CD4-positive, CD25-positive, alpha-beta regulatory T cell (primary cell): ENCODE measurements around the gene MAPK8IP1. TPM values are rescaled to one million over a fixed set of nuclear protein-coding genes. Genes with fewer than 3 reads are reported as not detected.

Experiments used
- ATAC-seq, 2 donors: fragments of 150-1000 bp; cut with Tn5 transposase; one replicate each; pipeline ENCODE4 v1.10.0; 2021; ENCODE audit warnings: low read depth in 2 of 2, moderate number of reproducible peaks in 2 of 2, moderate library complexity in 1 of 2
- DNase-seq, 3 donors: peaks; one replicate each; pipeline versions ENCODE4 v3.0.0 to v3.0.0-alpha.2; 2012 to 2022; ENCODE audit warnings: mixed read lengths in 1 of 3
- H3K27ac ChIP-seq: one replicate; pipeline ENCODE4 v1.7.0; 2013; ENCODE audit warnings: mild to moderate bottlenecking, low read length; ENCODE audit not compliant: insufficient read depth, poor library complexity, severe bottlenecking
- H3K27me3 ChIP-seq: one replicate; pipeline ENCODE4 v1.7.0; 2013; ENCODE audit warnings: low read length; ENCODE audit not compliant: control insufficient read depth, insufficient read depth
- H3K36me3 ChIP-seq: one replicate; pipeline ENCODE4 v1.7.0; 2013; ENCODE audit warnings: mild to moderate bottlenecking, low read length, moderate library complexity; ENCODE audit not compliant: control insufficient read depth, insufficient read depth
- H3K4me1 ChIP-seq: 2 replicates; pipeline ENCODE4 v1.7.0; 2013; ENCODE audit warnings: mild to moderate bottlenecking, low read length; ENCODE audit not compliant: insufficient read depth, control insufficient read depth, poor library complexity, severe bottlenecking
- H3K4me3 ChIP-seq: one replicate; pipeline ENCODE4 v1.7.0; 2013; ENCODE audit warnings: low read depth, mild to moderate bottlenecking, low read length, moderate library complexity
- H3K9me3 ChIP-seq, 2 experiments: 1 replicate in 1 of 2; 2 replicates in 1 of 2; pipeline ENCODE4 v1.7.0; 2013; ENCODE audit warnings: low read length in 2 of 2, mild to moderate bottlenecking in 1 of 2, moderate library complexity in 1 of 2; ENCODE audit not compliant: control insufficient read depth in 2 of 2
- H3K27ac Mint-ChIP-seq, 3 donors: one replicate each; pipeline ENCODE4 v1.8.0; 2020 to 2022; ENCODE audit warnings: mild to moderate bottlenecking in 3 of 3, mixed read lengths in 3 of 3, moderate library complexity in 2 of 3
- H3K27me3 Mint-ChIP-seq: one replicate; pipeline ENCODE4 v1.8.0; 2022; ENCODE audit warnings: mild to moderate bottlenecking, mixed read lengths
- H3K36me3 Mint-ChIP-seq: one replicate; pipeline ENCODE4 v1.8.0; 2020; ENCODE audit warnings: mixed read lengths
- H3K4me1 Mint-ChIP-seq, 4 donors: one replicate each; pipeline ENCODE4 v1.8.0; 2020 to 2022; ENCODE audit warnings: mixed read lengths in 4 of 4, mild to moderate bottlenecking in 1 of 4
- H3K4me3 Mint-ChIP-seq, 4 donors: one replicate each; pipeline ENCODE4 v1.8.0; 2020 to 2022; ENCODE audit warnings: mild to moderate bottlenecking in 4 of 4, mixed read lengths in 4 of 4, moderate library complexity in 3 of 4
- H3K9me3 Mint-ChIP-seq, 7 donors: one replicate each; pipeline ENCODE4 v1.8.0; 2020 to 2022; ENCODE audit warnings: mixed read lengths in 7 of 7, mild to moderate bottlenecking in 3 of 7, moderate library complexity in 2 of 7
- polyA plus RNA-seq, 4 donors: library from polyadenylated mRNA; unstranded; fragments of 300-500 nt; fragmentation: Illumina TruSeq; gene quantifications; one replicate each; pipeline ENCODE4 v1.2.3, GENCODE V29; 2021
- total RNA-seq: library from RNA; stranded (reverse); gene quantifications from one replicate; pipeline ENCODE4 v1.2.3, GENCODE V29; 2022

MAPK8IP1 gene
- total and polyA plus RNA-seq, 5 donors from 2014 or later: 0.18 to 4.1 TPM; not detected in 3

DNA sequence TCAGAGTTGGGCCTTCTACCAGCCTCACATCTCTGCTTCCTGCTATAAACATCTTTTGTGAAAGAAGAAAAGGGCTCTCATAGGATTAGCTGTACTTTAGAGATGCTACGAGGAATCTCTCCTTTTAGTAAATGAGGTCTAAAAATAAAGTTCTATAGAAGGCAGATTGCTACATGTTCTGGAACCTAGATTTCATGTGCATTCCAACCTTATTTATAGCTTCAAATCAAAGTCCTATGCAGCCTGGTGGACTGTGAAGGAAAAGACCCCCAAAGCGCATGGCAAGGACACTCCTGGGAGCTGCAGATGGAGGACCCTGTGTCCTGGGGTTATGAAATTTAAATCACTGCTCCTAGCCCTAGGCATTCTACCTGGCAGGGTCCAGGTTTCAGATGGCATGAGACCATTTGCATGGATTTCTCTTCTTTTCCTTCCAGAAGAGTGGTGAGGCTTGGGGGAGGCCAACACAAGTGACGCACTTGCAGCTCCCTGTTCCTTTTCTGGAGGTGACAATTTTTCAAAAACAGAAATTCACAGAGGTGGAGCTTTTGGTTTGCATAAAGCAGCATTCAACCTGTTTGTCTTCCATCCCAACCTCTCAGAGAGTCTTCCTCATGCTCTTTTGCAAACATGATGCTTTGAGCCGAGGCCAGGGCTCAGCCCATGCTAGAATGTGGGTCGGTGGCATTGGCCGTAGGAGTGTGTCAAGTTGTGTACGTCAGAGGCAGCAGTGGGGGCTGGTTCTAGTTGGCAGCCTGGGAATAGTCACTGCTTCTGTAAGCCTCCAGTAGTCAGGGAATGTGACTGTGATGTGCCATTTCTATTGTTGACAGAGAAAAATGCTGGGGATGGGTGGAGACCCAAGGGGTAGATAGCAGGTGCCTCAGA lies 31.9 kb upstream of the MAPK8IP1 start:
- peaks cover 7 to 47% (median 32%) of the 10 kb centered on the region in 4 donors for H3K4me1 Mint-ChIP-seq
- ATAC-seq: no peak
- no peak for DNase-seq

GRCh38 chr11:45855308-45855707 lies 30.1 kb upstream of the MAPK8IP1 start:
- Mint-ChIP-seq H3K4me1 (peaks cover 0 to 33% (median 22%) of the 10 kb centered on the region in 4 donors), H3K9me3 (no peaks in the 10 kb centered on the region), H3K27ac (no peak overlapping the region), H3K27me3 (no peaks in the 10 kb centered on the region), H3K4me3 (no peak overlapping the region), H3K36me3 (peaks cover 31% of the 10 kb centered on the region)
- DNase-seq: no peak
- H3K27ac ChIP-seq: no peak overlapping the region
- no peak for ATAC-seq
- peaks cover 9% of the 10 kb centered on the region for H3K4me1 ChIP-seq
- H3K9me3 ChIP-seq: no peaks in the 10 kb centered on the region
- H3K4me3 ChIP-seq: no peak overlapping the region
- H3K36me3 ChIP-seq: peaks cover 56% of the 10 kb centered on the region
- H3K27me3 ChIP-seq: no peaks in the 10 kb centered on the region

More for the DNA sequence above, 31.9 kb upstream of the MAPK8IP1 start:
- H3K9me3 ChIP-seq: no peaks in the 10 kb centered on the region
- Mint-ChIP-seq H3K27me3 (no peaks in the 10 kb centered on the region), H3K27ac (peak overlapping the region in 2 of 3 donors; percentile 63), H3K4me3 (peak overlapping the region in 2 of 4 donors; percentile 30 to 38), H3K36me3 (peaks cover 27% of the 10 kb centered on the region), H3K9me3 (no peaks in the 10 kb centered on the region)
- no peaks in the 10 kb centered on the region for H3K27me3 ChIP-seq
- H3K4me3 ChIP-seq: no peak overlapping the region
- peaks cover 40% of the 10 kb centered on the region for H3K36me3 ChIP-seq
- peaks cover 19% of the 10 kb centered on the region for H3K4me1 ChIP-seq
- no peak overlapping the region for H3K27ac ChIP-seq

- Histone ChIP-seq H3K27ac (no peak overlapping the region), H3K4me3 (no peak overlapping the region), H3K27me3 (no peaks in the 10 kb centered on the region), H3K4me1 (peaks cover 9% of the 10 kb centered on the region), H3K36me3 (peaks cover 60% of the 10 kb centered on the region), H3K9me3 (no peaks in the 10 kb centered on the region)
- Mint-ChIP-seq H3K27me3 (no peaks in the 10 kb centered on the region), H3K4me1 (peaks cover 0 to 25% (median 17%) of the 10 kb centered on the region in 4 donors), H3K4me3 (no peak overlapping the region), H3K36me3 (peaks cover 32% of the 10 kb centered on the region), H3K9me3 (no peaks in the 10 kb centered on the region), H3K27ac (no peak overlapping the region)
- ATAC-seq (no peak), DNase-seq (no peak)
Observed at GRCh38 chr11:45856044-45856468, 29.4 kb upstream of the MAPK8IP1 start.

- Histone ChIP-seq H3K9me3 (no peaks in the 10 kb centered on the region), H3K27me3 (no peaks in the 10 kb centered on the region), H3K27ac (no peak overlapping the region), H3K4me1 (no peaks in the 10 kb centered on the region), H3K4me3 (no peak overlapping the region), H3K36me3 (peaks cover 80% of the 10 kb centered on the region)
- Mint-ChIP-seq H3K9me3 (no peaks in the 10 kb centered on the region), H3K4me1 (peaks cover 0 to 14% (median 8%) of the 10 kb centered on the region in 4 donors), H3K27me3 (no peaks in the 10 kb centered on the region), H3K27ac (peak overlapping the region in 1 of 3 donors; percentile 66), H3K4me3 (no peak overlapping the region), H3K36me3 (peaks cover 52% of the 10 kb centered on the region)
- DNase-seq (no peak), ATAC-seq (peak in 1 of 2 donors; percentile 28)
Observed at GRCh38 chr11:45857961-45858474, 27.4 kb upstream of the MAPK8IP1 start.

DNA sequence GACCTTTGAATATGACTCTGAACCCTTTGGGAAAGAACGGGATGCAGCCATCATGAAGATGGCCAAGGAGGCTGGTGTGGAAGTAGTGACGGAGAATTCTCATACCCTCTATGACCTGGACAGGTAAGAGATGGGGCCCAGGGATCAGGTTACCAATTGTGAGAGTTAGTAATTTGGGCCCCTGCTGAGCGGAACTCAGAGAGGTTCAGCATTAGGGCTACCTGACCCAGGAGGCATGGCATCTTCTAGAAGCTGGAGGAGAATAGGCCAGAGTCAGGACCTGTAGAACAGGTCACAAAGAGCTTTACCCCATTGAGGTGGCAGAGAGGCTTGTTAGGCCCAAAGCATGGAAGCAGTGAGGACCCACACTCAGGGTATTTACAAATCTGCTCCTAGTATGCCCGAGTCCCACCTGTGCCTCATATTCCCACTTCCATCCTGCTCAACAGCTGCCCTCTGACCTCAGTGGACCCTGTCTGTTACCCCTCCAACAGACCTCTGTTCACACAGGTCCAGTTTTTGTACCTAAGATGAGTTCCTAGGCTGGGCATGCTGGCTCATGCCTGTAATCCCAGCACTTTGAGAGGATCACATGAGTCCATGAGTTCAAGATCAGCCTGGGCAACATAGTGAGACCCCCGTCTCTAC lies 26.6 kb upstream of the MAPK8IP1 start:
- no peak for DNase-seq
- H3K4me3 Mint-ChIP-seq: no peak overlapping the region
- no peaks in the 10 kb centered on the region for H3K9me3 Mint-ChIP-seq
- Histone ChIP-seq H3K4me1 (no peaks in the 10 kb centered on the region), H3K4me3 (no peak overlapping the region), H3K9me3 (no peaks in the 10 kb centered on the region), H3K27me3 (no peaks in the 10 kb centered on the region), H3K36me3 (peaks cover 88% of the 10 kb centered on the region), H3K27ac (no peak overlapping the region)
- ATAC-seq: no peak
- peaks cover 0 to 13% (median 5%) of the 10 kb centered on the region in 4 donors for H3K4me1 Mint-ChIP-seq
- peaks cover 58% of the 10 kb centered on the region for H3K36me3 Mint-ChIP-seq
- no peaks in the 10 kb centered on the region for H3K27me3 Mint-ChIP-seq
- peak overlapping the region in 1 of 3 donors; percentile 66 for H3K27ac Mint-ChIP-seq

DNA sequence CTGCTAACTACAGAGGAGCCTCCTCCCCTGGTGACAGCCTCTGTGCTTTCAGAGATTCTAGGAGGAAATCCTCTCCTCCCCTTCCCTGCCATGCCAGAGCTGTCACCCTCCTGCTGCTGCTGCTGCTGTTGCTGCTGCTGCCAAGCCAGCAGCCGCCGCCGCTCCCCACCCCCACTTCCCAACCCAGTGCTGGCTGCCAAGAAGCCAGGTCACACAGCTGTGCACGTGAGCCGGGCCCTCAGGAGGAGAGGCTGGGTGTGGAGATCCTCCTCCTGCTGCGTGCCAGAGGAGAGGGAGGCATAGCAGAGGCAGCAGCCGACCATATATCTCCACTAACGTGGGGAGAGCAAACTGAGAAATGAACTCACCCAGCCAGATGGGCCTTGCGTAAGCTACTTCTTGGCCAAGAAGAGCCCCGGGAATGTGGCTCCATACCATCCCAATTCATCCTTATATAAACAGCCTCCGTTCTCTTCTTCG lies 25.8 kb upstream of the MAPK8IP1 start:
- Histone ChIP-seq H3K9me3 (no peaks in the 10 kb centered on the region), H3K4me1 (no peaks in the 10 kb centered on the region), H3K4me3 (no peak overlapping the region), H3K27ac (no peak overlapping the region), H3K36me3 (peaks cover 95% of the 10 kb centered on the region), H3K27me3 (no peaks in the 10 kb centered on the region)
- Mint-ChIP-seq H3K27me3 (no peaks in the 10 kb centered on the region), H3K4me1 (peaks cover 0 to 13% (median 3%) of the 10 kb centered on the region in 4 donors), H3K27ac (no peak overlapping the region), H3K9me3 (no peaks in the 10 kb centered on the region), H3K4me3 (no peak overlapping the region), H3K36me3 (peaks cover 58% of the 10 kb centered on the region)
- ATAC-seq: no peak
- DNase-seq: no peak

GRCh38 chr11:45860348-45860747 lies 25.1 kb upstream of the MAPK8IP1 start:
- DNase-seq (no peak), ATAC-seq (no peak)
- H3K4me3 ChIP-seq: no peak overlapping the region
- H3K36me3 ChIP-seq: peaks cover 96% of the 10 kb centered on the region
- Mint-ChIP-seq H3K27ac (no peak overlapping the region), H3K27me3 (no peaks in the 10 kb centered on the region), H3K4me3 (no peak overlapping the region), H3K9me3 (no peaks in the 10 kb centered on the region), H3K36me3 (peaks cover 64% of the 10 kb centered on the region), H3K4me1 (peaks cover 0 to 8% (median 2%) of the 10 kb centered on the region in 4 donors)
- H3K9me3 ChIP-seq: no peaks in the 10 kb centered on the region
- H3K4me1 ChIP-seq: no peaks in the 10 kb centered on the region
- no peaks in the 10 kb centered on the region for H3K27me3 ChIP-seq
- no peak overlapping the region for H3K27ac ChIP-seq
